HK-2 (cell line): ENCODE measurements around the gene MAB21L3.

ENCODE experiments used
- DNase-seq: peaks from one replicate; pipeline ENCODE4 v3.0.0-alpha.2; 2018; ENCODE audit not compliant: unreplicated experiment

Gene MAB21L3

GRCh38 chr1:116110567-116111523 lies at the start of gene MAB21L3:
Gene MAB21L3 (plus strand): TSS chr1:116111399. CDS start chr1:116112616, 1,217 bp downstream.
- peak; percentile 35 for DNase-seq

GRCh38 chr1:116062201-116062600 lies 49.0 kb upstream of the MAB21L3 start:
- no peak for DNase-seq

- no peak for DNase-seq
These were observed 46.6 kb upstream of the MAB21L3 start for GRCh38 chr1:116064616-116065015.

- no peak for DNase-seq
These were observed 44.2 kb upstream of the MAB21L3 start for GRCh38 chr1:116066868-116067565.

GRCh38 chr1:116067566-116067890 lies 43.7 kb upstream of the MAB21L3 start:
- DNase-seq: no peak

- DNase-seq: no peak
These were observed 35.6 kb upstream of the MAB21L3 start for GRCh38 chr1:116075575-116075974.

GRCh38 chr1:116075990-116076389 lies 35.2 kb upstream of the MAB21L3 start:
- DNase-seq: peak; percentile 16

GRCh38 chr1:116076831-116077230 lies 34.4 kb upstream of the MAB21L3 start:
- no peak for DNase-seq

GRCh38 chr1:116078699-116079223 lies 32.4 kb upstream of the MAB21L3 start:
- no peak for DNase-seq

GRCh38 chr1:116087628-116088027 lies 23.6 kb upstream of the MAB21L3 start:
- no peak for DNase-seq

- DNase-seq: no peak
These were observed 21.3 kb upstream of the MAB21L3 start for GRCh38 chr1:116089870-116090269.

GRCh38 chr1:116091083-116091482 lies 20.1 kb upstream of the MAB21L3 start:
- no peak for DNase-seq

- DNase-seq: no peak
These were observed 18.3 kb upstream of the MAB21L3 start for GRCh38 chr1:116092752-116093489.

GRCh38 chr1:116095027-116095426 lies 16.2 kb upstream of the MAB21L3 start:
- no peak for DNase-seq

GRCh38 chr1:116096013-116096618 lies 15.1 kb upstream of the MAB21L3 start:
- no peak for DNase-seq

- DNase-seq: no peak
These were observed 13.6 kb upstream of the MAB21L3 start for GRCh38 chr1:116097626-116098025.

GRCh38 chr1:116099379-116099778 lies 11.8 kb upstream of the MAB21L3 start:
- no peak for DNase-seq

GRCh38 chr1:116099919-116100318 lies 11.3 kb upstream of the MAB21L3 start:
- no peak for DNase-seq

GRCh38 chr1:116104667-116105066 lies 6.5 kb upstream of the MAB21L3 start:
- DNase-seq: no peak

- DNase-seq: no peak
These were observed 5.2 kb upstream of the MAB21L3 start for GRCh38 chr1:116105996-116106395.

GRCh38 chr1:116106646-116107045 lies 4.6 kb upstream of the MAB21L3 start:
- DNase-seq: no peak

- no peak for DNase-seq
These were observed 3.8 kb upstream of the MAB21L3 start for GRCh38 chr1:116107371-116107770.
